Keratinocyte (primary cell): ENCODE results near the gene PTPN12. TPM values are rescaled to one million over a fixed set of nuclear protein-coding genes. Genes with fewer than 3 reads are reported as not detected.

ENCODE experiments used
- DNase-seq: peaks from one replicate; pipeline ENCODE4 v3.0.0-alpha.2; 2011; ENCODE audit warnings: low read depth, missing footprints, low spot score
- FAIRE-seq: peaks from 2 replicates; lab custom pipeline; 2011; peaks lifted over from hg19 to GRCh38; lab: Jason Lieb, UNC
- H2AFZ ChIP-seq: 2 replicates; pipeline ENCODE4 v1.6.0; 2012; ENCODE audit warnings: low read length, control low read depth, inconsistent platforms; ENCODE audit not compliant: control insufficient read depth
- H3K27ac ChIP-seq: 2 replicates; pipeline ENCODE4 v1.5.1; 2011; ENCODE audit warnings: low read length; ENCODE audit not compliant: control insufficient read depth, insufficient read depth
- H3K27me3 ChIP-seq: 3 replicates; pipeline ENCODE4 v1.6.0; 2011; ENCODE audit warnings: low read length; ENCODE audit not compliant: control insufficient read depth, insufficient read depth; ENCODE audit errors: extremely low read depth
- H3K36me3 ChIP-seq, 2 experiments: 2 replicates in 1 of 2; 3 replicates in 1 of 2; pipeline ENCODE4 v1.5.1; 2011; ENCODE audit warnings: low read length in 2 of 2, mild to moderate bottlenecking in 1 of 2; ENCODE audit not compliant: control insufficient read depth in 2 of 2, insufficient read depth in 2 of 2; ENCODE audit errors: extremely low read depth in 1 of 2
- H3K4me1 ChIP-seq: 3 replicates; pipeline ENCODE4 v1.5.1; 2011; ENCODE audit warnings: low read length; ENCODE audit not compliant: control insufficient read depth, insufficient read depth; ENCODE audit errors: extremely low read depth
- H3K4me2 ChIP-seq: 3 replicates; pipeline ENCODE4 v1.6.0; 2011; ENCODE audit warnings: low read depth, low read length; ENCODE audit not compliant: control insufficient read depth, insufficient read depth; ENCODE audit errors: extremely low read depth
- H3K4me3 ChIP-seq, 3 experiments: fragments of 200-600 bp in 1 of 3; sonication (generic) in 1 of 3; 2 replicates in 2 of 3; 3 replicates in 1 of 3; pipeline ENCODE4 v1.5.1; 2011 to 2016; ENCODE audit warnings: low read length in 3 of 3, mild to moderate bottlenecking in 3 of 3, control low read depth in 2 of 3, inconsistent platforms in 1 of 3, low read depth in 1 of 3, mixed read lengths in 1 of 3, mixed run types in 1 of 3, moderate library complexity in 1 of 3; ENCODE audit not compliant: control insufficient read depth in 2 of 3, insufficient read depth in 2 of 3; ENCODE audit errors: extremely low read depth in 1 of 3
- H3K79me2 ChIP-seq: 2 replicates; pipeline ENCODE4 v1.6.0; 2012; ENCODE audit warnings: low read length; ENCODE audit not compliant: control insufficient read depth, insufficient read depth
- H3K9ac ChIP-seq: 3 replicates; pipeline ENCODE4 v1.6.0; 2011; ENCODE audit warnings: low read length; ENCODE audit not compliant: control insufficient read depth, insufficient read depth; ENCODE audit errors: extremely low read depth
- H3K9me1 ChIP-seq: 3 replicates; pipeline ENCODE4 v1.6.0; 2011; ENCODE audit warnings: low read length; ENCODE audit not compliant: control insufficient read depth, insufficient read depth; ENCODE audit errors: extremely low read depth
- H3K9me3 ChIP-seq: 2 replicates; pipeline ENCODE4 v1.5.1; 2012; ENCODE audit warnings: low read depth, low read length; ENCODE audit not compliant: control insufficient read depth
- H4K20me1 ChIP-seq: 3 replicates; pipeline ENCODE4 v1.6.0; 2011; ENCODE audit warnings: low read length; ENCODE audit not compliant: control insufficient read depth, insufficient read depth; ENCODE audit errors: extremely low read depth
- CTCF ChIP-seq, 3 experiments: IDR thresholded peaks in 1 of 3; conservative IDR thresholded peaks in 1 of 3; optimal IDR thresholded peaks in 1 of 3; 2 replicates in 2 of 3; 3 replicates in 1 of 3; pipeline versions ENCODE3 to v1.5.1; 2011; ENCODE audit warnings: low read length in 3 of 3, mild to moderate bottlenecking in 3 of 3, moderate library complexity in 2 of 3, control low read depth in 1 of 3, inconsistent platforms in 1 of 3; ENCODE audit not compliant: insufficient read depth in 2 of 3; ENCODE audit errors: extremely low read depth in 1 of 3
- EZH2 ChIP-seq: IDR thresholded peaks from one replicate; pipeline ENCODE4 v1.6.1; 2012; ENCODE audit warnings: inconsistent platforms, mild to moderate bottlenecking, low read length, moderate library complexity
- dilution Hi-C: fragments of 300-500 bp; cut with MboI; formaldehyde crosslinking; loops from one replicate; pipeline ENCODE4 v1.7.0; 2020; ENCODE audit warnings: low sequenced_read_pairs; ENCODE audit not compliant: extremely low pct_ligation_motif_present
- polyA plus RNA-seq, 5 experiments: library from polyadenylated mRNA; depleted of rRNA in 3 of 5; stranded (reverse) in 3 of 5; stranded (forward) in 1 of 5; unstranded in 1 of 5; fragments of >200 nt; gene quantifications; 1 replicate in 1 of 5; 2 replicates in 3 of 5; 3 replicates in 1 of 5; pipeline versions ENCODE4 v1.2.1 to v1.2.3, GENCODE V29; 2011 to 2012; ENCODE audit warnings: missing spikeins in 2 of 5, low read depth in 1 of 5, low replicate concordance in 1 of 5

The PTPN12 gene
- polyA plus RNA-seq, 1 donor (not counting 4 experiments of a cell fraction or from before 2014, with no cell fraction given), result 61.1 TPM

GRCh38 chr7:77619314-77619713 is 82.2 kb downstream of the PTPN12 start:
- Histone ChIP-seq H3K9me1 (no peaks in the 10 kb centered on the region), H3K36me3 (peaks cover 10 to 19% of the 10 kb centered on the region in 2 experiments), H4K20me1 (no peaks in the 10 kb centered on the region), H3K79me2 (peaks cover 5% of the 10 kb centered on the region), H3K4me2 (no peak overlapping the region), H2AFZ (no peak overlapping the region), H3K9me3 (no peaks in the 10 kb centered on the region), H3K4me3 (no peak overlapping the region), H3K27me3 (no peaks in the 10 kb centered on the region), H3K9ac (no peak overlapping the region), H3K27ac (no peak overlapping the region), H3K4me1 (no peaks in the 10 kb centered on the region)
- TF ChIP-seq CTCF (optimal IDR thresholded peaks at IDR 0.05 in 1 of 3, IDR thresholded peaks at IDR 0.05 in 1 of 3, conservative IDR thresholded peaks at IDR 0.05 in 1 of 3; ENCODE audit: extremely low read depth in 1 of 3, insufficient read depth in 2 of 3, low read length in 3 of 3), result no peak
- no peak for TF ChIP-seq EZH2
- dilution Hi-C loops, result no loop called here
- FAIRE-seq, result no peak
- no peak for DNase-seq

GRCh38 chr7:77626586-77627308 is 89.7 kb downstream of the PTPN12 start:
- no peak overlapping the region for H2AFZ ChIP-seq
- TF ChIP-seq CTCF (optimal IDR thresholded peaks at IDR 0.05 in 1 of 3, IDR thresholded peaks at IDR 0.05 in 1 of 3, conservative IDR thresholded peaks at IDR 0.05 in 1 of 3; ENCODE audit: extremely low read depth in 1 of 3, insufficient read depth in 2 of 3, low read length in 3 of 3), result no peak
- TF ChIP-seq EZH2, result no peak
- H3K4me3 ChIP-seq, result no peak overlapping the region
- peaks cover 21 to 24% of the 10 kb centered on the region in 2 experiments for H3K36me3 ChIP-seq
- no peaks in the 10 kb centered on the region for H4K20me1 ChIP-seq
- H3K27me3 ChIP-seq, result no peaks in the 10 kb centered on the region
- no peaks in the 10 kb centered on the region for H3K4me1 ChIP-seq
- no peak overlapping the region for H3K27ac ChIP-seq
- peaks cover 4% of the 10 kb centered on the region for H3K79me2 ChIP-seq
- no peaks in the 10 kb centered on the region for H3K9me3 ChIP-seq
- no peaks in the 10 kb centered on the region for H3K9me1 ChIP-seq
- dilution Hi-C loops, result no loop called here
- DNase-seq (no peak), FAIRE-seq (no peak)
- no peak overlapping the region for H3K9ac ChIP-seq
- no peak overlapping the region for H3K4me2 ChIP-seq
